NT2/D1 (cell line): ENCODE results near the gene UBE3A.

Experiments
- DNase-seq: peaks from one replicate; pipeline ENCODE4 v3.0.0-alpha.2; 2011; ENCODE audit warnings: low read depth, low spot score
- H3K27me3 ChIP-seq: 2 replicates; pipeline ENCODE4 v1.6.0; 2011; ENCODE audit warnings: mild to moderate bottlenecking; ENCODE audit not compliant: insufficient read length, insufficient read depth
- H3K36me3 ChIP-seq: 2 replicates; pipeline ENCODE4 v1.6.1; 2011; ENCODE audit warnings: mild to moderate bottlenecking, low read length, mixed read lengths; ENCODE audit not compliant: insufficient read depth, insufficient read length
- H3K4me1 ChIP-seq: 2 replicates; pipeline ENCODE4 v1.5.1; 2011; ENCODE audit not compliant: insufficient read depth, insufficient read length
- H3K4me3 ChIP-seq: 2 replicates; pipeline ENCODE4 v1.5.1; 2011; ENCODE audit warnings: low read depth; ENCODE audit not compliant: insufficient read length
- H3K9ac ChIP-seq: 2 replicates; pipeline ENCODE4 v1.6.0; 2011; ENCODE audit warnings: low read depth; ENCODE audit not compliant: insufficient read length
- H3K9me3 ChIP-seq: 2 replicates; pipeline ENCODE4 v1.5.1; 2011; ENCODE audit warnings: mild to moderate bottlenecking, low read length; ENCODE audit not compliant: insufficient read depth
- SUZ12 ChIP-seq: IDR thresholded peaks from 2 replicates; pipeline ENCODE4 v1.6.1; 2011; ENCODE audit not compliant: insufficient read length, insufficient read depth; ENCODE audit errors: extremely low read depth
- YY1 ChIP-seq: IDR thresholded peaks from 2 replicates; pipeline ENCODE4 v1.6.1; 2011; ENCODE audit not compliant: insufficient read length, insufficient read depth
- ZNF274 ChIP-seq: IDR thresholded peaks from 2 replicates; pipeline ENCODE4 v1.6.1; 2011; ENCODE audit warnings: mild to moderate bottlenecking, low read depth, low read length

UBE3A gene

GRCh38 chr15:25372298-25372697, 66.5 kb downstream of the UBE3A start:
- DNase-seq, result no peak

GRCh38 chr15:25368850-25369249, 70.0 kb downstream of the UBE3A start:
- DNase-seq, result no peak
- TF ChIP-seq ZNF274 (no peak), SUZ12 (no peak), YY1 (no peak)
- H3K36me3 ChIP-seq, result peaks cover 47% of the 10 kb centered on the region
- no peaks in the 10 kb centered on the region for H3K9me3 ChIP-seq
- H3K9ac ChIP-seq, result no peak overlapping the region
- no peaks in the 10 kb centered on the region for H3K27me3 ChIP-seq
- H3K4me3 ChIP-seq, result no peak overlapping the region
- H3K4me1 ChIP-seq, result no peaks in the 10 kb centered on the region

More at GRCh38 chr15:25372298-25372697, 66.5 kb downstream of the UBE3A start:
- H3K9me3 ChIP-seq, result no peaks in the 10 kb centered on the region
- TF ChIP-seq SUZ12 (no peak), YY1 (no peak)
- no peaks in the 10 kb centered on the region for H3K4me1 ChIP-seq
- H3K27me3 ChIP-seq, result no peaks in the 10 kb centered on the region
- peaks cover 65% of the 10 kb centered on the region for H3K36me3 ChIP-seq
- no peak overlapping the region for H3K4me3 ChIP-seq
- H3K9ac ChIP-seq, result no peak overlapping the region

- TF ChIP-seq ZNF274, result no peak
- no peak for TF ChIP-seq YY1
- TF ChIP-seq SUZ12, result no peak
- no peak for DNase-seq
- Histone ChIP-seq H3K27me3 (no peaks in the 10 kb centered on the region), H3K4me3 (no peak overlapping the region), H3K4me1 (no peaks in the 10 kb centered on the region), H3K9me3 (no peaks in the 10 kb centered on the region), H3K36me3 (peaks cover 31% of the 10 kb centered on the region), H3K9ac (no peak overlapping the region)
Measured at GRCh38 chr15:25366058-25366457, 72.8 kb downstream of the UBE3A start.

- no peak for TF ChIP-seq YY1
- no peak for TF ChIP-seq SUZ12
- TF ChIP-seq ZNF274, result no peak
- H3K9me3 ChIP-seq, result no peaks in the 10 kb centered on the region
- no peak for DNase-seq
- no peak overlapping the region for H3K9ac ChIP-seq
- peaks cover 17% of the 10 kb centered on the region for H3K36me3 ChIP-seq
- no peak overlapping the region for H3K4me3 ChIP-seq
- no peaks in the 10 kb centered on the region for H3K27me3 ChIP-seq
- no peaks in the 10 kb centered on the region for H3K4me1 ChIP-seq
Measured at GRCh38 chr15:25362545-25362944, 76.3 kb downstream of the UBE3A start.

- Histone ChIP-seq H3K9me3 (no peaks in the 10 kb centered on the region), H3K27me3 (no peaks in the 10 kb centered on the region), H3K9ac (no peak overlapping the region), H3K4me3 (no peak overlapping the region), H3K36me3 (peaks cover 16% of the 10 kb centered on the region), H3K4me1 (no peaks in the 10 kb centered on the region)
- no peak for TF ChIP-seq YY1
- no peak for TF ChIP-seq ZNF274
- TF ChIP-seq SUZ12, result no peak
- no peak for DNase-seq
Measured at GRCh38 chr15:25347707-25348106, 91.1 kb downstream of the UBE3A start.

- no peak for TF ChIP-seq YY1
- no peak for TF ChIP-seq SUZ12
- DNase-seq, result no peak
- H3K9me3 ChIP-seq, result no peaks in the 10 kb centered on the region
- H3K27me3 ChIP-seq, result no peaks in the 10 kb centered on the region
- peaks cover 12% of the 10 kb centered on the region for H3K36me3 ChIP-seq
- no peaks in the 10 kb centered on the region for H3K4me1 ChIP-seq
- no peak overlapping the region for H3K9ac ChIP-seq
- no peak overlapping the region for H3K4me3 ChIP-seq
Measured at GRCh38 chr15:25346371-25346770, 92.5 kb downstream of the UBE3A start.

- no peak for DNase-seq
Measured at GRCh38 chr15:25345943-25346342, 92.9 kb downstream of the UBE3A start.

GRCh38 chr15:25342629-25343028, 96.2 kb downstream of the UBE3A start:
- Histone ChIP-seq H3K36me3 (peaks cover 28% of the 10 kb centered on the region), H3K27me3 (no peaks in the 10 kb centered on the region), H3K9ac (no peak overlapping the region), H3K4me1 (no peaks in the 10 kb centered on the region), H3K4me3 (no peak overlapping the region), H3K9me3 (no peaks in the 10 kb centered on the region)
- DNase-seq, result no peak
- TF ChIP-seq ZNF274 (no peak), YY1 (no peak), SUZ12 (no peak)

More at GRCh38 chr15:25345943-25346342, 92.9 kb downstream of the UBE3A start:
- no peaks in the 10 kb centered on the region for H3K9me3 ChIP-seq
- H3K27me3 ChIP-seq, result no peaks in the 10 kb centered on the region
- no peaks in the 10 kb centered on the region for H3K4me1 ChIP-seq
- peaks cover 12% of the 10 kb centered on the region for H3K36me3 ChIP-seq
- TF ChIP-seq YY1 (no peak), SUZ12 (no peak), ZNF274 (no peak)
- no peak overlapping the region for H3K9ac ChIP-seq
- no peak overlapping the region for H3K4me3 ChIP-seq
